Activated CD8-positive, alpha-beta memory T cell treated with anti-CD3 and anti-CD28 coated beads, Interleukin-2, amount 50 U/mL, for 1 hour (primary cell): ENCODE data around the gene TRAPPC12.
A peak's percentile ranks its signal among the peaks of the same experiment; 100 is the strongest.

ENCODE experiments used
- DNase-seq: peaks from one replicate; pipeline ENCODE4 v3.0.0-alpha.2; 2020; ENCODE audit errors: extremely low read depth

Gene TRAPPC12

GRCh38 chr2:3408781-3409180, 29.3 kb downstream of the TRAPPC12 start:
- DNase-seq, result no peak

GRCh38 chr2:3409627-3410170, 30.2 kb downstream of the TRAPPC12 start:
- no peak for DNase-seq

GRCh38 chr2:3411103-3411502, 31.6 kb downstream of the TRAPPC12 start:
- no peak for DNase-seq

- no peak for DNase-seq
These were observed 34.2 kb downstream of the TRAPPC12 start for GRCh38 chr2:3413697-3414096.

- no peak for DNase-seq
These were observed 34.8 kb downstream of the TRAPPC12 start for GRCh38 chr2:3414133-3414860.

- no peak for DNase-seq
These were observed 39.4 kb downstream of the TRAPPC12 start for GRCh38 chr2:3418766-3419404.

GRCh38 chr2:3420076-3420768, 40.7 kb downstream of the TRAPPC12 start:
- DNase-seq, result no peak

GRCh38 chr2:3420769-3421397, 41.4 kb downstream of the TRAPPC12 start:
- no peak for DNase-seq

- no peak for DNase-seq
These were observed 42.1 kb downstream of the TRAPPC12 start for GRCh38 chr2:3421580-3421979.

- DNase-seq, result no peak
These were observed 42.8 kb downstream of the TRAPPC12 start for GRCh38 chr2:3422161-3422779.

- peak; percentile 20 for DNase-seq
These were observed 44.1 kb downstream of the TRAPPC12 start for GRCh38 chr2:3423492-3424170.

GRCh38 chr2:3424171-3424795, 44.8 kb downstream of the TRAPPC12 start:
- no peak for DNase-seq

GRCh38 chr2:3426615-3427014, 47.1 kb downstream of the TRAPPC12 start:
- DNase-seq, result no peak

- DNase-seq, result no peak
These were observed 47.8 kb downstream of the TRAPPC12 start for GRCh38 chr2:3427272-3427671.

- DNase-seq, result no peak
These were observed 49.1 kb downstream of the TRAPPC12 start for GRCh38 chr2:3428577-3428976.

- no peak for DNase-seq
These were observed 49.6 kb downstream of the TRAPPC12 start for GRCh38 chr2:3429066-3429610.

GRCh38 chr2:3430172-3430571, 50.7 kb downstream of the TRAPPC12 start:
- DNase-seq, result no peak

GRCh38 chr2:3430740-3431490, 51.4 kb downstream of the TRAPPC12 start:
- DNase-seq, result no peak

- DNase-seq, result no peak
These were observed 52.6 kb downstream of the TRAPPC12 start for GRCh38 chr2:3432067-3432466.
